GM12891 (cell line): ENCODE results near the gene CRYZL1.

ENCODE experiments used
- DNase-seq: peaks from one replicate; pipeline ENCODE4 v3.0.0; 2011; ENCODE audit warnings: low spot score; ENCODE audit not compliant: insufficient read length
- FAIRE-seq: peaks from 2 replicates; lab custom pipeline; 2011; peaks lifted over from hg19 to GRCh38; lab: Jason Lieb, UNC
- PAX5 ChIP-seq: IDR thresholded peaks from 2 replicates; pipeline ENCODE4 v1.6.1; 2011; ENCODE audit warnings: low read length, moderate library complexity, mild to moderate bottlenecking; ENCODE audit not compliant: insufficient read depth, severe bottlenecking
- POLR2A ChIP-seq: IDR thresholded peaks from 2 replicates; pipeline ENCODE4 v1.6.1; 2011; ENCODE audit warnings: low read depth, low read length, control low read depth
- POLR2AphosphoS5 ChIP-seq: IDR thresholded peaks from 2 replicates; pipeline ENCODE4 v1.6.1; 2011; ENCODE audit warnings: low read depth, low read length, control low read depth
- POU2F2 ChIP-seq: IDR thresholded peaks from 2 replicates; pipeline ENCODE4 v1.6.1; 2011; ENCODE audit warnings: low read depth, mild to moderate bottlenecking, control low read depth, low read length, moderate library complexity
- SPI1 ChIP-seq: IDR thresholded peaks from 2 replicates; pipeline ENCODE4 v1.6.1; 2011; ENCODE audit warnings: low read depth, low read length, control low read depth
- TAF1 ChIP-seq: IDR thresholded peaks from 2 replicates; pipeline ENCODE4 v1.6.1; 2011; ENCODE audit warnings: low read depth, low read length, control low read depth

Gene CRYZL1

GRCh38 chr21:33568448-33568847 is 73.1 kb downstream of the CRYZL1 start:
- FAIRE-seq (no peak), DNase-seq (no peak)
- no peak for TF ChIP-seq POLR2AphosphoS5
- no peak for TF ChIP-seq POU2F2
- no peak for TF ChIP-seq POLR2A
- no peak for TF ChIP-seq PAX5
- no peak for TF ChIP-seq TAF1
- TF ChIP-seq SPI1: no peak

DNA sequence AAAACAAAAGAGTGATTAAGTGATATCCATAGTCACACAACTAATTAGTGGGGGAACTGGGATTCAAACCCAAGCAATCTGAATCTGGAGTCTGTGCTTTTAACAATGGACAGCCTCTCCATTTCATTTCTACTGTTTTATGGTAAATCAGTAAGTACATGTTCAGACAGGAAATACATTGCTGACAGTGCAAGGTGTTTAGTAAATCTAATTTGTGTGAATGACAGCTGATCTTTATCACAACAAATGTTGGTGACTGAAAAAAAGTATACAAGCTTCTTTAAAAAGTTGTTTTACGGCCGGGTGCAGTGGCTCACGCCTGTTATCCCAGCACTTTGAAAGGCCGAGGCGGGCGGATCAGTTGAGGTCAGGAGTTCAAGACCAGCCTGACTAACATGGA is 73.6 kb downstream of the CRYZL1 start:
- no peak for FAIRE-seq
- DNase-seq: no peak

GRCh38 chr21:33566514-33566913 is 75.0 kb downstream of the CRYZL1 start:
- DNase-seq: no peak
- FAIRE-seq: no peak
- no peak for TF ChIP-seq SPI1
- no peak for TF ChIP-seq POLR2AphosphoS5
- no peak for TF ChIP-seq POU2F2
- no peak for TF ChIP-seq TAF1
- no peak for TF ChIP-seq PAX5
- TF ChIP-seq POLR2A: no peak

More for the DNA sequence above, 73.6 kb downstream of the CRYZL1 start:
- TF ChIP-seq POU2F2 (no peak), POLR2AphosphoS5 (no peak), POLR2A (no peak), TAF1 (no peak), SPI1 (no peak), PAX5 (no peak)

GRCh38 chr21:33562389-33562788 is 79.2 kb downstream of the CRYZL1 start:
- DNase-seq: no peak
- FAIRE-seq: peak; percentile 51
- TF ChIP-seq POLR2AphosphoS5: 0 out of 2 replicates have a peak, but pooled peaks have one; percentile 27
- no peak for TF ChIP-seq PAX5
- TF ChIP-seq POLR2A: 0 out of 2 replicates have a peak, but pooled peaks have one; percentile 43

DNA sequence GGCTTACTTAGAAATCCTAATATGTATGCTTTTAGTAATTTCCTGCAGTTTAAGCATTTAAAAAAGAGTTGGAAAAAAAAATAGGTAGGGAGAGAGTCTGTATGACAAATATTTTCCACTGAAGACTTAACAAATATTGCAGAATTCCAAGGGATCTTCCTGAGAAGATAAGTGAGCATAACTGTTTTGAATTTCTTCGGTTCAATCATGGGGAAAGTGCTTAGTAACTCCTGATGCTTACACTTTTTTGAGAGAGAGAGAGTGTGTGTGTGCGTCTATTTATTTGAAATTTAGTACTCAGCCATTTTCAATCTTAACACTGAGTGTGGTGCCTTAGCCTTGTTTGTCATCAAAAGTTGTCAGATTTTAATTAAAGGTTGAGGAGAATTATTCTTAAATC is 80.2 kb downstream of the CRYZL1 start:
- FAIRE-seq (no peak), DNase-seq (no peak)
- TF ChIP-seq PAX5 (no peak), POLR2AphosphoS5 (no peak)

DNA sequence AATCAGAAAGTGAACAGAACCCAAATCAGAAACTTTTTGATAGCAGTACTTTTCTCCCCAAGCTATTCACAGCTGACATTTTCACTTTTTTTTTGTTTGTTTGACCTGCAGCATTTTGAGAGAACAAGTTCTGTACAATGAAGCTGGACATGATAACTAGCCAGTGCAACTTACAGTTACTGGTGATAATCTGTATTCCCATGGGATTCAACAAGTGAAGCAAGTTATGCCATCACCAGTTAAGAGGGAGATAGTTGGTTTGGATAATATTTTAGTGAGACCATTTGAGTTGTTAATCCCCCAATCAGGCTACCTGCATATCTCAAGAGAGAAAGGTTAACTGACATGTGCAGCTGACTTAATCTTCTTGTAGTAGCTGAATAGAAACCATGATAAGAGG is 80.6 kb downstream of the CRYZL1 start:
- no peak for FAIRE-seq
- no peak for DNase-seq
- no peak for TF ChIP-seq POU2F2
- no peak; the same call in 1 of the 2 replicates for TF ChIP-seq POLR2AphosphoS5
- TF ChIP-seq PAX5: no peak
- no peak for TF ChIP-seq TAF1
- no peak for TF ChIP-seq POLR2A
- TF ChIP-seq SPI1: no peak

DNA sequence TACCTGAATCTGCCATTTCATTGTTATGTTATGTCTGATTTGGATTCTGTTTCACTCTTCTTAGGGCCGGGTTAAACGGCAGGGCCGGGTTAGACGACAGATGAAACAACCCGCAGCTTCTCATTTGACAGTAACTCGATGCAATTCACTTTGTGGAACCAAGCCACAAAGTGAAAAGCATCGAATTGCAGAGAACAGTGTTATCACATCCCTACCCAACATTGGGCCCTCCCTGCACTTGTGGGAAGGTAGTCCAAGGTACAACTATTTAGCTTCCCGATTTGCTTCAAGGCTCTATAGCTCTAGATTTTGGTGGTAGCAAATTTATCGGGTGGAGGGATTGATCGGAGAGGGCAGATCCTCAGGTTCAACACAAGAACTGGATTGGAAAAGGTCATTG is 81.7 kb downstream of the CRYZL1 start:
- DNase-seq: no peak
- no peak for FAIRE-seq
- TF ChIP-seq POLR2AphosphoS5 (peak; percentile 37; the same call in 1 of the 2 replicates), POU2F2 (no peak)

DNA sequence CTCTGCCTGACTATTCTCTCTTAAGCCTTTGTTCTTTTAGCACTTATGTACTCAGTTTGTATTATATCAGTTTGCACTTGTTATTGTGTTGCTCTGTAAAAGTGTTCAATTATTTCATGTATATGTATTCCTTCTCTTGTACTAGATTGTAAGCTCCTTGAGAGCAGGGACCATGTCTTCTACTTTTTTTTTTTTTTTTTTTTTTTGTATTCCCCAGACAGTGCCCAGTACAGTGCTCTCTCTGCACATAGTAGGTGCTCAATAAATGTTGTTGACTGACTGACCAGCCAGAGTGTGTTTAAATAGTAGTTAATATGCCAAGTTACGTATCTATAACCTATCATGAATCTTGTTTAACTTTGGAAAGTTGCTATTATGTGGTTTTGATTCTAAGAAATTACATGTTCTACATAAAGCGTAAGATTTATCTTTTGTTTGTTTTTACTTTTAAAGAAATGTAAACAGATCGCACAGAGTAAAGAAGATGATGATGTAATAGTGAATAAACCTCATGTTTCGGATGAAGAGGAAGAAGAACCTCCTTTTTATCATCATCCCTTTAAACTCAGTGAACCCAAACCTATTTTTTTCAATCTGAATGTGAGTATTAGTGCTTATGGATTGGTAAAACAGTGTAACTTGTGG is 82.6 kb downstream of the CRYZL1 start:
- FAIRE-seq (peak; percentile 52), DNase-seq (no peak)
- TF ChIP-seq PAX5: no peak
- no peak for TF ChIP-seq SPI1
- TF ChIP-seq POU2F2: no peak
- TF ChIP-seq TAF1: no peak
- TF ChIP-seq POLR2AphosphoS5: no peak
- TF ChIP-seq POLR2A: no peak

DNA sequence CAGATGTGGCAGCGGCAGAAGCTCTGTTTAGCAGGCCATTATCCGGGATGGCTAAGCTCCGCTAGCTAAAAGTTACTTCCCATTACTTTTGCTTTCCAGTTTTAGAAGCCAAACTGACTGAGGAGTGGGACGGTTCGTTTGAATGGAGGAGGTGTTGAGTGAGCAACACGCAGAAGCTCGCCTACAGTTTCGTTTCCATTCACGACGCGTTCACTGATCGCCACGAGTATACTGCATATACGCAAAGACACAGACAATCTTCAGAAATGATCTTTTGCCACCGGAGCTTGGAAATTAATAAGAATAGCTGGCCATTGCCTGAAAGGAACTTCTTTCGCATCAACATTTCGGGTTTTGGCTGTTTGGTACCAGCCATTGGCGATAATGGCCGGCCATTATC is 84.1 kb downstream of the CRYZL1 start:
- FAIRE-seq (peak; percentile 50), DNase-seq (no peak)
- TF ChIP-seq POLR2AphosphoS5: no peak
- TF ChIP-seq POLR2A: no peak
- TF ChIP-seq SPI1: no peak
- TF ChIP-seq POU2F2: no peak
- TF ChIP-seq TAF1: no peak
- no peak for TF ChIP-seq PAX5

DNA sequence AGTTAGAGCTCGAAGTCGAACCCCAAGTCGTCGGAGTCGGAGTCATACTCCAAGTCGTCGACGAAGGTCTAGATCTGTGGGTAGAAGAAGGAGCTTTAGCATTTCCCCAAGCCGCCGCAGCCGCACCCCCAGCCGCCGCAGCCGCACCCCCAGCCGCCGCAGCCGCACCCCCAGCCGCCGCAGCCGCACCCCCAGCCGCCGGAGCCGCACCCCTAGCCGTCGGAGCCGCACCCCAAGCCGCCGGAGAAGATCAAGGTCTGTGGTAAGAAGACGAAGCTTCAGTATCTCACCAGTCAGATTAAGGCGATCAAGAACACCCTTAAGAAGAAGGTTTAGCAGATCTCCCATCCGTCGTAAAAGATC is 86.6 kb downstream of the CRYZL1 start:
- FAIRE-seq (no peak), DNase-seq (no peak)
- TF ChIP-seq SPI1: no peak
- no peak for TF ChIP-seq TAF1
- no peak for TF ChIP-seq POU2F2
- TF ChIP-seq PAX5: no peak
- peak; percentile 47 for TF ChIP-seq POLR2A
- peak; percentile 54 for TF ChIP-seq POLR2AphosphoS5
